Neural progenitor cell (in vitro differentiated cells): ENCODE results near the gene CACNA1C.

Experiments
- EZH2 ChIP-seq: fragments of 200-600 bp; sonication (generic); IDR thresholded peaks from 2 replicates; pipeline ENCODE4 v1.6.1; 2017; ENCODE audit warnings: antibody characterized with exemption, mild to moderate bottlenecking, moderate library complexity
- EZH2phosphoT487 ChIP-seq: fragments of 200-600 bp; sonication (generic); IDR thresholded peaks from 2 replicates; pipeline ENCODE4 v1.6.1; 2017; ENCODE audit warnings: antibody characterized with exemption
- TF ChIP-seq, protein P1 (sequence below): fragments of 200-600 bp; sonication (generic); IDR thresholded peaks from 2 replicates; pipeline ENCODE4 v1.5.1; 2017; ENCODE audit warnings: antibody characterized with exemption, mild to moderate bottlenecking

DNA sequence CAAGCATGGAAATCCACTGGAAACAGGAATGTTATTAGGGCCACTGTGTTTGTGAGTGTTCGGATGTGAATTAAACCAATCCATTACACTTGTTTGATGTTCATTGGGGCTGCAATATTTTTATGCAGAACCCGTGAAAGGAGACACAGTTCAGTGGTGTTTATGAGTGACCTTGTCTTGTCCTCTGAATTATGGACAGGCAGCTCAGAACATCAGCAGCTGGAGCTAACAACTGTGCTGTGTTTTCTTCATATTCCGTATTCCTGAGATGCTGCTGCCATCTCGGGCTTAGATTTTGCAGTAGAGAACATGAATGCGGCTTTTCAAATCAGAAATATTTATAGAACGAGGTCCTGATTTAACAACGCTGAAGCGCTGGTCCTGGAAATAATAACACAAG is 20.3 kb upstream of the CACNA1C start:
- TF ChIP-seq, protein P1, sequence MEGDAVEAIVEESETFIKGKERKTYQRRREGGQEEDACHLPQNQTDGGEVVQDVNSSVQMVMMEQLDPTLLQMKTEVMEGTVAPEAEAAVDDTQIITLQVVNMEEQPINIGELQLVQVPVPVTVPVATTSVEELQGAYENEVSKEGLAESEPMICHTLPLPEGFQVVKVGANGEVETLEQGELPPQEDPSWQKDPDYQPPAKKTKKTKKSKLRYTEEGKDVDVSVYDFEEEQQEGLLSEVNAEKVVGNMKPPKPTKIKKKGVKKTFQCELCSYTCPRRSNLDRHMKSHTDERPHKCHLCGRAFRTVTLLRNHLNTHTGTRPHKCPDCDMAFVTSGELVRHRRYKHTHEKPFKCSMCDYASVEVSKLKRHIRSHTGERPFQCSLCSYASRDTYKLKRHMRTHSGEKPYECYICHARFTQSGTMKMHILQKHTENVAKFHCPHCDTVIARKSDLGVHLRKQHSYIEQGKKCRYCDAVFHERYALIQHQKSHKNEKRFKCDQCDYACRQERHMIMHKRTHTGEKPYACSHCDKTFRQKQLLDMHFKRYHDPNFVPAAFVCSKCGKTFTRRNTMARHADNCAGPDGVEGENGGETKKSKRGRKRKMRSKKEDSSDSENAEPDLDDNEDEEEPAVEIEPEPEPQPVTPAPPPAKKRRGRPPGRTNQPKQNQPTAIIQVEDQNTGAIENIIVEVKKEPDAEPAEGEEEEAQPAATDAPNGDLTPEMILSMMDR = no peak
- TF ChIP-seq EZH2 (no peak), EZH2phosphoT487 (no peak)
